H1 (cell line): ENCODE data around the gene ICA1. TPM values are rescaled to one million over a fixed set of nuclear protein-coding genes. Genes with fewer than 3 reads are reported as not detected.

Experiments used
- CTCF ChIA-PET: fragments of 300-600 bp; sonication (Branson Sonifier 250); formaldehyde crosslinking; loops from one replicate; lab custom pipeline; 2021; ENCODE audit not compliant: partially characterized antibody; lab: Charles Lee
- POLR2A ChIA-PET: fragments of 300-600 bp; sonication (Branson Sonifier 250); formaldehyde crosslinking; loops from one replicate; lab custom pipeline; 2021; ENCODE audit warnings: inconsistent platforms; ENCODE audit not compliant: partially characterized antibody; lab: Charles Lee
- DNase-seq, 2 experiments: peaks; one replicate each; pipeline versions ENCODE4 v3.0.0 to v3.0.0-alpha.2; 2010 to 2022; ENCODE audit warnings: low spot score in 2 of 2, low read depth in 1 of 2, mixed read lengths in 1 of 2
- FAIRE-seq: peaks from 2 replicates; lab custom pipeline; 2011; peaks lifted over from hg19 to GRCh38; lab: Jason Lieb, UNC
- H2AFZ ChIP-seq: 2 replicates; pipeline ENCODE4 v1.8.1; 2012; ENCODE audit warnings: low read length, inconsistent platforms
- H2AK5ac ChIP-seq: 2 replicates; pipeline ENCODE4 v1.6.1; 2013; ENCODE audit warnings: low read depth, low read length
- H2BK120ac ChIP-seq: replicated peaks from 2 replicates; pipeline ENCODE3; 2013; ENCODE audit warnings: low read depth, low read length, inconsistent platforms
- H2BK12ac ChIP-seq: 2 replicates; pipeline ENCODE4 v1.6.1; 2013; ENCODE audit warnings: low read depth, low read length
- H2BK15ac ChIP-seq: 2 replicates; pipeline ENCODE4 v1.6.1; 2013; ENCODE audit warnings: low read length
- H2BK20ac ChIP-seq: 2 replicates; pipeline ENCODE4 v1.6.1; 2013; ENCODE audit warnings: low read length
- H2BK5ac ChIP-seq: 2 replicates; pipeline ENCODE4 v1.6.1; 2013; ENCODE audit warnings: low read depth, low read length
- H3K14ac ChIP-seq: 2 replicates; pipeline ENCODE4 v1.6.1; 2013; ENCODE audit warnings: inconsistent platforms; ENCODE audit not compliant: insufficient read length
- H3K18ac ChIP-seq: 2 replicates; pipeline ENCODE4 v1.6.1; 2013; ENCODE audit warnings: low read length; ENCODE audit errors: extremely low read depth
- H3K23ac ChIP-seq: 2 replicates; pipeline ENCODE4 v1.6.1; 2013; ENCODE audit warnings: inconsistent platforms; ENCODE audit not compliant: insufficient read length
- H3K23me2 ChIP-seq: 2 replicates; pipeline ENCODE4 v1.6.1; 2013; ENCODE audit warnings: low read depth, low read length
- H3K27ac ChIP-seq: 2 replicates; pipeline ENCODE4 v1.6.1; 2011; ENCODE audit warnings: low read depth, low read length, inconsistent platforms
- H3K27me3 ChIP-seq, 4 experiments: replicated peaks in 1 of 4; 1 replicate in 1 of 4; 2 replicates in 3 of 4; pipeline versions ENCODE4 v1.6.1 to v1.8.1; 2011 to 2013; ENCODE audit warnings: low read length in 3 of 4, mild to moderate bottlenecking in 3 of 4, inconsistent platforms in 2 of 4, mixed read lengths in 2 of 4, moderate library complexity in 1 of 4; ENCODE audit not compliant: control insufficient read depth in 3 of 4, insufficient read depth in 3 of 4; ENCODE audit errors: extremely low read depth in 1 of 4
- H3K36me3 ChIP-seq, 4 experiments: 2 replicates each; pipeline versions ENCODE4 v1.6.1 to v1.8.1; 2011 to 2013; ENCODE audit warnings: mild to moderate bottlenecking in 4 of 4, low read length in 3 of 4, moderate library complexity in 2 of 4, control low read depth in 1 of 4, inconsistent platforms in 1 of 4; ENCODE audit not compliant: insufficient read depth in 4 of 4, control insufficient read depth in 2 of 4
- H3K4ac ChIP-seq: replicated peaks from 2 replicates; pipeline ENCODE3; 2013; ENCODE audit warnings: low read length, low read depth, mixed read lengths, inconsistent platforms; ENCODE audit not compliant: insufficient read length
- H3K4me1 ChIP-seq, 4 experiments: replicated peaks in 1 of 4; 1 replicate in 1 of 4; 2 replicates in 3 of 4; pipeline versions ENCODE4 v1.6.1 to v1.8.1; 2011 to 2013; ENCODE audit warnings: low read length in 3 of 4, inconsistent platforms in 2 of 4, mixed read lengths in 1 of 4; ENCODE audit not compliant: insufficient read depth in 4 of 4, control insufficient read depth in 3 of 4
- H3K4me2 ChIP-seq, 2 experiments: 2 replicates each; pipeline versions ENCODE4 v1.6.1 to v1.8.1; 2011 to 2013; ENCODE audit warnings: low read depth in 2 of 2, low read length in 2 of 2, control low read depth in 1 of 2, inconsistent platforms in 1 of 2, mild to moderate bottlenecking in 1 of 2; ENCODE audit not compliant: insufficient read depth in 1 of 2
- H3K4me3 ChIP-seq, 4 experiments: fragments of 200-600, 300-600 bp in 1 of 4; sonication (generic), shearing (Covaris generic), sonication (Bioruptor Twin) in 1 of 4; 2 replicates each; pipeline versions ENCODE4 v1.5.1 to v1.8.1; 2011 to 2016; ENCODE audit warnings: low read length in 4 of 4, low read depth in 3 of 4, control low read depth in 2 of 4, inconsistent platforms in 2 of 4, mild to moderate bottlenecking in 2 of 4, mixed read lengths in 1 of 4, moderate library complexity in 1 of 4; ENCODE audit not compliant: insufficient read depth in 2 of 4; ENCODE audit errors: extremely low read depth in 1 of 4
- H3K56ac ChIP-seq: replicated peaks from 2 replicates; pipeline ENCODE3; 2013; ENCODE audit warnings: low read depth, mild to moderate bottlenecking, mixed read lengths, low read length, inconsistent platforms; ENCODE audit not compliant: insufficient read length
- H3K79me1 ChIP-seq: 2 replicates; pipeline ENCODE4 v1.6.1; 2013; ENCODE audit warnings: low read depth, low read length, control low read depth
- H3K79me2 ChIP-seq, 2 experiments: 2 replicates each; pipeline versions ENCODE4 v1.6.1 to v1.8.1; 2012 to 2013; ENCODE audit warnings: low read length in 2 of 2, mild to moderate bottlenecking in 2 of 2, inconsistent platforms in 1 of 2; ENCODE audit not compliant: insufficient read depth in 2 of 2, control insufficient read depth in 1 of 2
- H3K9ac ChIP-seq, 4 experiments: replicated peaks in 1 of 4; 1 replicate in 1 of 4; 2 replicates in 3 of 4; pipeline versions ENCODE4 v1.6.1 to v1.8.1; 2011 to 2013; ENCODE audit warnings: low read depth in 3 of 4, low read length in 3 of 4, control low read depth in 2 of 4, mild to moderate bottlenecking in 2 of 4, moderate library complexity in 2 of 4, inconsistent platforms in 1 of 4; ENCODE audit errors: extremely low read depth in 1 of 4
- H3K9me3 ChIP-seq, 2 experiments: 2 replicates each; pipeline versions ENCODE4 v1.6.1 to v1.8.1; 2012 to 2013; ENCODE audit warnings: mild to moderate bottlenecking in 2 of 2, moderate library complexity in 2 of 2, control low read depth in 1 of 2, inconsistent platforms in 1 of 2, low read depth in 1 of 2, low read length in 1 of 2, mixed read lengths in 1 of 2; ENCODE audit not compliant: insufficient read depth in 2 of 2
- H4K20me1 ChIP-seq, 2 experiments: replicated peaks in 1 of 2; 2 replicates each; pipeline versions ENCODE3 to v1.8.1; 2011 to 2013; ENCODE audit warnings: inconsistent platforms in 2 of 2, low read length in 2 of 2, mild to moderate bottlenecking in 1 of 2; ENCODE audit not compliant: insufficient read depth in 2 of 2, control insufficient read depth in 1 of 2
- H4K5ac ChIP-seq: 2 replicates; pipeline ENCODE4 v1.6.1; 2013; ENCODE audit warnings: low read length, low read depth, mixed read lengths, inconsistent platforms; ENCODE audit not compliant: insufficient read length
- H4K8ac ChIP-seq: 2 replicates; pipeline ENCODE4 v1.8.0; 2013; ENCODE audit warnings: mild to moderate bottlenecking, moderate library complexity, low read length, inconsistent platforms; ENCODE audit not compliant: insufficient read depth; ENCODE audit errors: extremely low read depth
- H4K91ac ChIP-seq: replicated peaks from 2 replicates; pipeline ENCODE3; 2013; ENCODE audit warnings: low read length, mixed read lengths, inconsistent platforms; ENCODE audit not compliant: insufficient read length
- ATF2 ChIP-seq: IDR thresholded peaks from 2 replicates; pipeline ENCODE4 v1.6.1; 2012; ENCODE audit warnings: low read length, inconsistent platforms
- CHD1 ChIP-seq: IDR thresholded peaks from 2 replicates; pipeline ENCODE4 v1.6.1; 2012; ENCODE audit warnings: low read depth, low read length, improper control_type of control experiment
- GABPA ChIP-seq: IDR thresholded peaks from 2 replicates; pipeline ENCODE4 v1.6.1; 2011; ENCODE audit warnings: mild to moderate bottlenecking, low read length, moderate library complexity, borderline replicate concordance; ENCODE audit not compliant: insufficient read depth
- HDAC2 ChIP-seq, 2 experiments: fragments of 300-600 bp in 1 of 2; sonication (generic) in 1 of 2; IDR thresholded peaks; 2 replicates each; pipeline ENCODE4 v1.6.1; 2011 to 2012; ENCODE audit warnings: low read depth in 2 of 2, low read length in 2 of 2, mild to moderate bottlenecking in 2 of 2, moderate library complexity in 2 of 2, borderline replicate concordance in 1 of 2, inconsistent platforms in 1 of 2
- KDM4A ChIP-seq: IDR thresholded peaks from one replicate; pipeline ENCODE4 v1.7.1; 2012; ENCODE audit warnings: low read depth, mild to moderate bottlenecking, moderate library complexity, low read length, inconsistent platforms; ENCODE audit not compliant: severe bottlenecking
- POLR2AphosphoS5 ChIP-seq: IDR thresholded peaks from 2 replicates; pipeline ENCODE4 v1.6.1; 2011; ENCODE audit warnings: low read depth, low read length
- POU5F1 ChIP-seq: IDR thresholded peaks from 2 replicates; pipeline ENCODE4 v1.6.1; 2011; ENCODE audit warnings: low read depth, mild to moderate bottlenecking, low read length, moderate library complexity
- RFX5 ChIP-seq: IDR thresholded peaks from 2 replicates; pipeline ENCODE4 v1.6.1; 2011; ENCODE audit warnings: low read depth, low read length, improper control_type of control experiment, borderline replicate concordance
- RXRA ChIP-seq: IDR thresholded peaks from 2 replicates; pipeline ENCODE4 v1.6.1; 2011; ENCODE audit warnings: low read depth, mild to moderate bottlenecking, low read length, moderate library complexity; ENCODE audit not compliant: insufficient read depth
- SAP30 ChIP-seq: fragments of 300-600 bp; sonication (generic); IDR thresholded peaks from 2 replicates; pipeline ENCODE4 v1.7.1; 2012; ENCODE audit warnings: low read length, moderate library complexity, mild to moderate bottlenecking, inconsistent platforms; ENCODE audit not compliant: insufficient read depth, insufficient replicate concordance
- TAF7 ChIP-seq: optimal IDR thresholded peaks from 2 replicates; pipeline ENCODE3; 2011; ENCODE audit warnings: low read depth, mild to moderate bottlenecking, inconsistent platforms, low read length, moderate library complexity, borderline replicate concordance
- WGBS, 2 experiments: shearing (Covaris generic) in 1 of 2; methylation state at CpG; one replicate each; pipeline versions ENCODE4 v1.1.6 to v1.1.7; 2013 to 2015; ENCODE audit warnings: low lambda C conversion rate in 2 of 2, mixed read lengths in 2 of 2, inconsistent platforms in 1 of 2, low coverage in 1 of 2, missing lambda C conversion rate in 1 of 2; ENCODE audit not compliant: insufficient replicate concordance in 2 of 2, insufficient coverage in 1 of 2, insufficient read length in 1 of 2; ENCODE audit errors: extremely low coverage in 1 of 2, missing lambda C conversion rate in 1 of 2; 5-methylcytosine and 5-hydroxymethylcytosine counted together
- polyA plus RNA-seq, 7 experiments: library from polyadenylated mRNA; depleted of rRNA in 3 of 7; stranded (reverse) in 5 of 7; unstranded in 2 of 7; fragments of >200 nt in 5 of 7; fragments of 200-250 nt in 2 of 7; gene quantifications; 1 replicate in 5 of 7; 2 replicates in 1 of 7; 4 replicates in 1 of 7; pipeline versions ENCODE4 v1.2.1 to v1.2.3, GENCODE V29; 2011 to 2013; ENCODE audit warnings: missing spikeins in 2 of 7, mixed read lengths in 2 of 7
- total RNA-seq: library from RNA; stranded (reverse); fragmentation: NEBNext Ultra II Directional; extraction: Animal tissue kit (Norgen Biotek cat#: 25700); gene quantifications from 2 replicates; pipeline ENCODE4 v1.2.1, GENCODE V29; 2021

Gene ICA1
- total and polyA plus RNA-seq, 2 of the 8 experiments (the other 6 are each of a cell fraction or from before 2014, with no cell fraction given), result 14.9 to 37.1 TPM

GRCh38 chr7:8305104-8305503 is 43.1 kb upstream of the ICA1 start:
- FAIRE-seq (no peak), DNase-seq (no peak)
- Histone ChIP-seq H2AFZ (no peak overlapping the region), H3K14ac (no peak overlapping the region), H3K56ac (no peak overlapping the region), H3K9ac (no peak overlapping the region), H2BK15ac (no peak overlapping the region), H3K18ac (no peak overlapping the region), H3K79me2 (no peaks in the 10 kb centered on the region), H3K4ac (no peak overlapping the region), H2AK5ac (no peak overlapping the region), H4K5ac (no peak overlapping the region), H2BK20ac (no peak overlapping the region; the same call in 1 of the 2 replicates), H3K4me2 (no peak overlapping the region), H3K23me2 (no peaks in the 10 kb centered on the region), H3K23ac (no peak overlapping the region), H3K27ac (no peak overlapping the region), H2BK5ac (no peak overlapping the region), H4K8ac (no peak overlapping the region), H2BK12ac (no peak overlapping the region), H2BK120ac (no peak overlapping the region), H3K4me1 (peaks cover 0 to 4% (median 0%) of the 10 kb centered on the region in 4 experiments; a peak in 1 of 7 replicates), H3K36me3 (no peaks in the 10 kb centered on the region), H3K79me1 (no peaks in the 10 kb centered on the region), H4K20me1 (no peaks in the 10 kb centered on the region), H4K91ac (no peak overlapping the region), H3K9me3 (peaks cover 0 to 2% of the 10 kb centered on the region in 2 experiments; a peak in 2 of 4 replicates), H3K27me3 (no peaks in the 10 kb centered on the region), H3K4me3 (no peak overlapping the region)
- CTCF ChIA-PET, result interaction anchor here (1.0 to 2.7 kb wide), 3 partner anchors 9 to 25 kb away, joined by 3 to 17 read pairs (median 3); no protein-coding TSS in a partner anchor
- WGBS, 2 experiments, result 88% methylated on average over 2 of the region's 2 CpGs; no CpG with 5 or more reads in 1 of the 2 experiments
- POLR2A ChIA-PET, result interaction anchor here (1.1 kb wide), 1 partner anchor 8 kb away, joined by 4 read pairs; no protein-coding TSS in a partner anchor
- no peak for TF ChIP-seq KDM4A
- TF ChIP-seq SAP30, result no peak
- no peak for TF ChIP-seq ATF2
- no peak for TF ChIP-seq POU5F1
- no peak for TF ChIP-seq HDAC2 (IDR thresholded peaks at IDR 0.05; ENCODE audit: borderline replicate concordance in 1 of 2, low read depth in 2 of 2, low read length in 2 of 2)
- no peak for TF ChIP-seq RFX5
- TF ChIP-seq TAF7, result no peak
- TF ChIP-seq POLR2AphosphoS5, result no peak
- no peak for TF ChIP-seq RXRA
- no peak for TF ChIP-seq CHD1
- TF ChIP-seq GABPA, result no peak
